ENCODE results near the gene DOCK3. TPM values are rescaled to one million over a fixed set of nuclear protein-coding genes. Genes with fewer than 3 reads are reported as not detected.

Gene DOCK3
- total RNA-seq, 1 donor from 2014 or later = 0.52 TPM

- no peak for DNase-seq (ENCODE audit: low read depth)
- H3K4me3 ChIP-seq (ENCODE audit: low read depth, low read length) = no peak overlapping the region
- TF ChIP-seq CTCF (conservative IDR thresholded peaks at IDR 0.05; ENCODE audit: low read depth, low read length) = no peak
These were observed 463.0 kb downstream of the DOCK3 start for GRCh38 chr3:51137715-51138114.

- H3K4me3 ChIP-seq (ENCODE audit: low read depth, low read length) = no peak overlapping the region
- no peak for TF ChIP-seq CTCF (conservative IDR thresholded peaks at IDR 0.05; ENCODE audit: low read depth, low read length)
- DNase-seq (ENCODE audit: low read depth) = no peak
These were observed 464.9 kb downstream of the DOCK3 start for GRCh38 chr3:51139616-51140015.

- H3K4me3 ChIP-seq (ENCODE audit: low read depth, low read length) = no peak overlapping the region
- DNase-seq (ENCODE audit: low read depth) = no peak
- no peak for TF ChIP-seq CTCF (conservative IDR thresholded peaks at IDR 0.05; ENCODE audit: low read depth, low read length)
These were observed 466.8 kb downstream of the DOCK3 start for GRCh38 chr3:51141573-51141972.

GRCh38 chr3:51145811-51146585 is 471.3 kb downstream of the DOCK3 start:
- no peak overlapping the region for H3K4me3 ChIP-seq (ENCODE audit: low read depth, low read length)
- no peak for TF ChIP-seq CTCF (conservative IDR thresholded peaks at IDR 0.05; ENCODE audit: low read depth, low read length)
- DNase-seq (ENCODE audit: low read depth) = no peak

- DNase-seq (ENCODE audit: low read depth) = no peak
- no peak overlapping the region for H3K4me3 ChIP-seq (ENCODE audit: low read depth, low read length)
- no peak for TF ChIP-seq CTCF (conservative IDR thresholded peaks at IDR 0.05; ENCODE audit: low read depth, low read length)
These were observed 472.1 kb downstream of the DOCK3 start for GRCh38 chr3:51146781-51147180.

- TF ChIP-seq CTCF (conservative IDR thresholded peaks at IDR 0.05; ENCODE audit: low read depth, low read length) = no peak
- no peak for DNase-seq (ENCODE audit: low read depth)
- H3K4me3 ChIP-seq (ENCODE audit: low read depth, low read length) = no peak overlapping the region
These were observed 481.4 kb downstream of the DOCK3 start for GRCh38 chr3:51156147-51156546.

- no peak for DNase-seq (ENCODE audit: low read depth)
These were observed 488.3 kb downstream of the DOCK3 start for GRCh38 chr3:51163051-51163450.

More at GRCh38 chr3:51163051-51163450, 488.3 kb downstream of the DOCK3 start:
- TF ChIP-seq CTCF (conservative IDR thresholded peaks at IDR 0.05; ENCODE audit: low read depth, low read length) = no peak
- H3K4me3 ChIP-seq (ENCODE audit: low read depth, low read length) = no peak overlapping the region

Measured in epithelial cell of proximal tubule (primary cell).